AG04449 (cell line): Measurements from ENCODE around the gene GRIK1.

ENCODE experiments used
- CTCF ChIA-PET: fragments of 350-600 bp; formaldehyde crosslinking; extraction: SDS; loops from one replicate; lab custom pipeline; 2021; ENCODE audit warnings: antibody characterized with exemption; lab: Yijun Ruan, JAX
- POLR2A ChIA-PET: fragments of 400-600, 350-600 bp; formaldehyde crosslinking; extraction: SDS; loops from one replicate; lab custom pipeline; 2020; ENCODE audit warnings: antibody characterized with exemption, inconsistent platforms; lab: Yijun Ruan, JAX
- DNase-seq: peaks from one replicate; pipeline ENCODE4 v3.0.0-alpha.2; 2010; ENCODE audit warnings: low read depth, low spot score
- H3K4me3 ChIP-seq: 2 replicates; pipeline ENCODE4 v1.5.1; 2011; ENCODE audit warnings: low read depth, mild to moderate bottlenecking, control low read depth, low read length
- CTCF ChIP-seq: IDR thresholded peaks from one replicate; pipeline ENCODE4 v1.5.1; 2011; ENCODE audit warnings: mild to moderate bottlenecking, moderate library complexity, low read length, control low read depth, inconsistent platforms; ENCODE audit not compliant: insufficient read depth; ENCODE audit errors: missing control alignments

The GRIK1 gene

GRCh38 chr21:29904359-29905282 is 35.2 kb downstream of the GRIK1 start:
- no peak for TF ChIP-seq CTCF
- CTCF ChIA-PET: no interaction called here
- POLR2A ChIA-PET: no interaction called here
- H3K4me3 ChIP-seq: no peak overlapping the region
- no peak for DNase-seq

GRCh38 chr21:29896884-29897283 is 42.9 kb downstream of the GRIK1 start:
- TF ChIP-seq CTCF: no peak
- ChIA-PET POLR2A (no interaction called here), CTCF (no interaction called here)
- H3K4me3 ChIP-seq: no peak overlapping the region
- no peak for DNase-seq

- POLR2A ChIA-PET: no interaction called here
- TF ChIP-seq CTCF: no peak
- no peak overlapping the region for H3K4me3 ChIP-seq
- CTCF ChIA-PET: no interaction called here
- DNase-seq: no peak
Measured at GRCh38 chr21:29893687-29894086, 46.1 kb downstream of the GRIK1 start.

GRCh38 chr21:29892379-29892778 is 47.4 kb downstream of the GRIK1 start:
- no peak for DNase-seq
- CTCF ChIA-PET: no interaction called here
- H3K4me3 ChIP-seq: no peak overlapping the region
- no peak for TF ChIP-seq CTCF
- POLR2A ChIA-PET: no interaction called here

- no peak for TF ChIP-seq CTCF
- H3K4me3 ChIP-seq: no peak overlapping the region
- no peak for DNase-seq
- ChIA-PET CTCF (no interaction called here), POLR2A (no interaction called here)
Measured at GRCh38 chr21:29888437-29888836, 51.4 kb downstream of the GRIK1 start.

- TF ChIP-seq CTCF: no peak
- POLR2A ChIA-PET: no interaction called here
- no peak overlapping the region for H3K4me3 ChIP-seq
- DNase-seq: no peak
- CTCF ChIA-PET: no interaction called here
Measured at GRCh38 chr21:29887313-29888009, 52.3 kb downstream of the GRIK1 start.
